ENCODE data around the gene MCUB. TPM values are rescaled to one million over a fixed set of nuclear protein-coding genes. Genes with fewer than 3 reads are reported as not detected.

The MCUB gene
- total RNA-seq, 1 experiment from 2014 or later: 24.1 TPM

DNA sequence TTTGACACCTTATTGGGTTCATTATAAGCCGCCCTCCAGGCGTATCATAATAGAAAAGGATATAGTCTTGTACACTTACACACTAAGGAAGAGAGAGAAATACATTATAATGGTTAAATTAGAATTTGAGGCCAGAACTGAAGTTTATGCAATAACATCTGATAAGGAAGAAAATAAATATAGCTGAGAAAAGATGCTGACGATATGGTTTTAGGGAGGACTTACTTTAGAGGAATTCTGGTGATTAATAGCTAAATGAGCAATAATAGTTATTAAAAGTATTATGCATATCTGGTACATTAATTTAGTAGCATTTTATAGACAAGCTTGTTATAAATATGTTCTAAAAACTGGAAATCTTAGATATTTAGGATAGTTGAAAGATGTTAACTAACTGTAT lies 12.1 kb downstream of the MCUB start:
- no peaks in the 10 kb centered on the region for H3K4me1 ChIP-seq (ENCODE audit: control insufficient read depth, insufficient read depth, low read length)
- no peaks in the 10 kb centered on the region for H3K36me3 ChIP-seq (ENCODE audit: control insufficient read depth, insufficient read depth, low read length)
- no peaks in the 10 kb centered on the region for H3K9me3 ChIP-seq (ENCODE audit: control insufficient read depth, insufficient read depth, low read depth, low read length)
- ChIA-PET POLR2A (no interaction called here), CTCF (no interaction called here)
- intact Hi-C loops (cut with micrococcal nuclease; ENCODE audit: unreplicated experiment): no loop called here
- H3K4me3 ChIP-seq (ENCODE audit: low read depth in 2 of 2, low read length in 2 of 2): no peak overlapping the region
- ATAC-seq (no peak), DNase-seq (ENCODE audit: low read depth, low spot score) (no peak)
- no peak for TF ChIP-seq TCF7L2 (IDR thresholded peaks at IDR 0.05; ENCODE audit: low read depth, low read length)
- TF ChIP-seq SIN3A (IDR thresholded peaks at IDR 0.05; ENCODE audit: borderline replicate concordance, insufficient read depth, low read depth, low read length): no peak
- TF ChIP-seq, protein P1, sequence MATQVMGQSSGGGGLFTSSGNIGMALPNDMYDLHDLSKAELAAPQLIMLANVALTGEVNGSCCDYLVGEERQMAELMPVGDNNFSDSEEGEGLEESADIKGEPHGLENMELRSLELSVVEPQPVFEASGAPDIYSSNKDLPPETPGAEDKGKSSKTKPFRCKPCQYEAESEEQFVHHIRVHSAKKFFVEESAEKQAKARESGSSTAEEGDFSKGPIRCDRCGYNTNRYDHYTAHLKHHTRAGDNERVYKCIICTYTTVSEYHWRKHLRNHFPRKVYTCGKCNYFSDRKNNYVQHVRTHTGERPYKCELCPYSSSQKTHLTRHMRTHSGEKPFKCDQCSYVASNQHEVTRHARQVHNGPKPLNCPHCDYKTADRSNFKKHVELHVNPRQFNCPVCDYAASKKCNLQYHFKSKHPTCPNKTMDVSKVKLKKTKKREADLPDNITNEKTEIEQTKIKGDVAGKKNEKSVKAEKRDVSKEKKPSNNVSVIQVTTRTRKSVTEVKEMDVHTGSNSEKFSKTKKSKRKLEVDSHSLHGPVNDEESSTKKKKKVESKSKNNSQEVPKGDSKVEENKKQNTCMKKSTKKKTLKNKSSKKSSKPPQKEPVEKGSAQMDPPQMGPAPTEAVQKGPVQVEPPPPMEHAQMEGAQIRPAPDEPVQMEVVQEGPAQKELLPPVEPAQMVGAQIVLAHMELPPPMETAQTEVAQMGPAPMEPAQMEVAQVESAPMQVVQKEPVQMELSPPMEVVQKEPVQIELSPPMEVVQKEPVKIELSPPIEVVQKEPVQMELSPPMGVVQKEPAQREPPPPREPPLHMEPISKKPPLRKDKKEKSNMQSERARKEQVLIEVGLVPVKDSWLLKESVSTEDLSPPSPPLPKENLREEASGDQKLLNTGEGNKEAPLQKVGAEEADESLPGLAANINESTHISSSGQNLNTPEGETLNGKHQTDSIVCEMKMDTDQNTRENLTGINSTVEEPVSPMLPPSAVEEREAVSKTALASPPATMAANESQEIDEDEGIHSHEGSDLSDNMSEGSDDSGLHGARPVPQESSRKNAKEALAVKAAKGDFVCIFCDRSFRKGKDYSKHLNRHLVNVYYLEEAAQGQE (IDR thresholded peaks at IDR 0.05; ENCODE audit: insufficient read depth in 1 of 2, low read depth in 2 of 2, low read length in 1 of 2): no peak
- TF ChIP-seq, protein P2, sequence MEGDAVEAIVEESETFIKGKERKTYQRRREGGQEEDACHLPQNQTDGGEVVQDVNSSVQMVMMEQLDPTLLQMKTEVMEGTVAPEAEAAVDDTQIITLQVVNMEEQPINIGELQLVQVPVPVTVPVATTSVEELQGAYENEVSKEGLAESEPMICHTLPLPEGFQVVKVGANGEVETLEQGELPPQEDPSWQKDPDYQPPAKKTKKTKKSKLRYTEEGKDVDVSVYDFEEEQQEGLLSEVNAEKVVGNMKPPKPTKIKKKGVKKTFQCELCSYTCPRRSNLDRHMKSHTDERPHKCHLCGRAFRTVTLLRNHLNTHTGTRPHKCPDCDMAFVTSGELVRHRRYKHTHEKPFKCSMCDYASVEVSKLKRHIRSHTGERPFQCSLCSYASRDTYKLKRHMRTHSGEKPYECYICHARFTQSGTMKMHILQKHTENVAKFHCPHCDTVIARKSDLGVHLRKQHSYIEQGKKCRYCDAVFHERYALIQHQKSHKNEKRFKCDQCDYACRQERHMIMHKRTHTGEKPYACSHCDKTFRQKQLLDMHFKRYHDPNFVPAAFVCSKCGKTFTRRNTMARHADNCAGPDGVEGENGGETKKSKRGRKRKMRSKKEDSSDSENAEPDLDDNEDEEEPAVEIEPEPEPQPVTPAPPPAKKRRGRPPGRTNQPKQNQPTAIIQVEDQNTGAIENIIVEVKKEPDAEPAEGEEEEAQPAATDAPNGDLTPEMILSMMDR (IDR thresholded peaks at IDR 0.05): no peak
- TF ChIP-seq POLR2AphosphoS5 (IDR thresholded peaks at IDR 0.05; ENCODE audit: low read depth, low read length): no peak
- in situ Hi-C loops (cut with HindIII; ENCODE audit: low pct_unique_long_range_greater_than_20kb, low sequenced_read_pairs): no loop called here
- H3K27me3 ChIP-seq (ENCODE audit: control insufficient read depth, insufficient read depth, low read length): no peaks in the 10 kb centered on the region
- H3K27ac ChIP-seq (ENCODE audit: low read length): no peak overlapping the region
- no TSS peak for BruUV-seq (replicated peaks)

DNA sequence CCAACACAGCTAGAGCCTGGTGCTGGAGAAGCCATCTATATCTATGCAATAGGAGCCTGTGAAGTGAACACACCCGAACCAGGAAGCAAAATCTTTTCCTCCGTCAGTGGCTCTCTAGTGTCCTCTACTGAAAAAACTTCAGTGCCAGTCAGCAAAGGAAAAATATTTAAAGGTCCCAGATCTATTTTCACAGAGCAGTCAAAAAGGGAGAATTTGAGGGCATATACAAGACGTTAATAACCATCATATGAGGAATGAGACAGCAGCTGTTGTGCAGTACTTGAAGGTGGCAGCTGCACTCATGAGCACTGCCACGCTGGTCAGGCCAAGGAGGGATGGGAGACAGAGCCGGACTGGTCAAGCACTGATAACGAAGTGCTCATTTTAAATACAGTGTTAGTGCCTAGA lies 14.4 kb downstream of the MCUB start:
- no peak for ATAC-seq
- in situ Hi-C loops (cut with HindIII; ENCODE audit: low pct_unique_long_range_greater_than_20kb, low sequenced_read_pairs) (no loop called here), intact Hi-C loops (cut with micrococcal nuclease; ENCODE audit: unreplicated experiment) (no loop called here)
- no peaks in the 10 kb centered on the region for H3K4me1 ChIP-seq (ENCODE audit: control insufficient read depth, insufficient read depth, low read length)
- POLR2A ChIA-PET: no interaction called here
- H3K4me3 ChIP-seq (ENCODE audit: low read depth in 2 of 2, low read length in 2 of 2): no peak overlapping the region
- H3K27me3 ChIP-seq (ENCODE audit: control insufficient read depth, insufficient read depth, low read length): no peaks in the 10 kb centered on the region
- DNase-seq (ENCODE audit: low read depth, low spot score): no peak
- TF ChIP-seq POLR2AphosphoS5 (IDR thresholded peaks at IDR 0.05; ENCODE audit: low read depth, low read length) (no peak), TCF7L2 (IDR thresholded peaks at IDR 0.05; ENCODE audit: low read depth, low read length) (no peak), SIN3A (IDR thresholded peaks at IDR 0.05; ENCODE audit: borderline replicate concordance, insufficient read depth, low read depth, low read length) (no peak)
- TF ChIP-seq, protein P1 (IDR thresholded peaks at IDR 0.05; ENCODE audit: insufficient read depth in 1 of 2, low read depth in 2 of 2, low read length in 1 of 2): no peak
- TF ChIP-seq, protein P2 (IDR thresholded peaks at IDR 0.05): peak; percentile 32; the same call in 1 of the 2 replicates
- H3K36me3 ChIP-seq (ENCODE audit: control insufficient read depth, insufficient read depth, low read length): no peaks in the 10 kb centered on the region
- CTCF ChIA-PET: no interaction called here
- H3K27ac ChIP-seq (ENCODE audit: low read length): no peak overlapping the region
- no TSS peak for BruUV-seq (replicated peaks)
- no peaks in the 10 kb centered on the region for H3K9me3 ChIP-seq (ENCODE audit: control insufficient read depth, insufficient read depth, low read depth, low read length)
